Lung (tissue), 12 donors: ENCODE data around the gene CTLA4. TPM values are rescaled to one million over a fixed set of nuclear protein-coding genes. Genes with fewer than 3 reads are reported as not detected.

ENCODE experiments used
- ATAC-seq: fragments of 200-7000 bp; cut with Tn5 transposase; one replicate; pipeline ENCODE4 v1.9.1; 2020; ENCODE audit warnings: moderate number of reproducible peaks; ENCODE audit not compliant: insufficient read depth, low FRiP score
- DNase-seq, 3 donors: peaks; one replicate each; pipeline ENCODE4 v3.0.0-alpha.2; 2013 to 2017
- H3K27ac ChIP-seq, 2 donors: one replicate each; pipeline ENCODE4 v1.5.1; 2013; ENCODE audit warnings: mild to moderate bottlenecking in 2 of 2, moderate library complexity in 2 of 2, control low read depth in 1 of 2, inconsistent platforms in 1 of 2, low read depth in 1 of 2, low read length in 1 of 2
- H3K27me3 ChIP-seq, 3 donors: one replicate each; pipeline ENCODE4 v1.5.1; 2013; ENCODE audit warnings: low read length in 2 of 3; ENCODE audit not compliant: control insufficient read depth in 3 of 3, insufficient read depth in 3 of 3
- H3K36me3 ChIP-seq, 4 donors: one replicate each; pipeline ENCODE4 v1.5.1; 2013; ENCODE audit warnings: low read length in 4 of 4, mild to moderate bottlenecking in 1 of 4, moderate library complexity in 1 of 4; ENCODE audit not compliant: control insufficient read depth in 4 of 4, insufficient read depth in 4 of 4
- H3K4me1 ChIP-seq, 5 donors: one replicate each; pipeline ENCODE4 v1.5.1; 2013; ENCODE audit warnings: low read length in 5 of 5, mild to moderate bottlenecking in 2 of 5, moderate library complexity in 1 of 5; ENCODE audit not compliant: control insufficient read depth in 5 of 5, insufficient read depth in 5 of 5
- H3K4me3 ChIP-seq: one replicate; pipeline ENCODE4 v1.5.1; 2013; ENCODE audit warnings: mild to moderate bottlenecking, control low read depth, moderate library complexity
- H3K9ac ChIP-seq, 2 donors: one replicate each; pipeline ENCODE4 v1.5.1; 2013; ENCODE audit warnings: low read length in 2 of 2, control low read depth in 1 of 2; ENCODE audit not compliant: insufficient read depth in 1 of 2
- H3K9me3 ChIP-seq, 4 donors: one replicate each; pipeline ENCODE4 v1.5.1; 2013; ENCODE audit warnings: low read length in 3 of 4, mild to moderate bottlenecking in 1 of 4, moderate library complexity in 1 of 4; ENCODE audit not compliant: control insufficient read depth in 4 of 4, insufficient read depth in 3 of 4
- CTCF ChIP-seq: IDR thresholded peaks from 2 replicates; pipeline ENCODE4 v1.5.1; 2012; ENCODE audit warnings: mild to moderate bottlenecking; ENCODE audit errors: control extremely low read depth, extremely low read depth
- WGBS, 2 donors: extraction: QIAGEN DNeasy Blood & Tissue Kit; methylation state at CpG; one replicate each; pipeline ENCODE4 v1.1.7; 2013; 5-methylcytosine and 5-hydroxymethylcytosine counted together
- polyA plus RNA-seq, 2 donors: library from polyadenylated mRNA; stranded (reverse); fragments of 200-250 nt; gene quantifications; one replicate each; pipeline ENCODE4 v1.2.1, GENCODE V29; 2013
- total RNA-seq, 2 donors: library from RNA; depleted of rRNA in 1 of 2; stranded (reverse); fragments of >200 nt in 1 of 2; gene quantifications; one replicate each; pipeline ENCODE4 v1.2.1, GENCODE V29; 2014 to 2021
- donor health status: control.
- donor health status: control.
- donor health status: Bipolar disorder and iron deficiency.
- donor health status: healthy.
- donor health status: DM: yes; HTN: yes; CAD: no.

CTLA4 gene
- total and polyA plus RNA-seq, 4 donors, result 0.10 to 3.9 (median 1.4) TPM

- no peaks in the 10 kb centered on the region for H3K36me3 ChIP-seq
- H3K9ac ChIP-seq, result no peak overlapping the region
- ATAC-seq (no peak), DNase-seq (no peak)
- TF ChIP-seq CTCF, result no peak
- H3K4me1 ChIP-seq, result peaks cover 0 to 3% (median 0%) of the 10 kb centered on the region in 5 donors
- 78 to 86% methylated on average over 2 of the region's 2 CpGs for WGBS, 2 donors
- peaks cover 0 to 9% (median 4%) of the 10 kb centered on the region in 4 donors for H3K9me3 ChIP-seq
- H3K4me3 ChIP-seq, result no peak overlapping the region
- H3K27me3 ChIP-seq, result no peaks in the 10 kb centered on the region
- H3K27ac ChIP-seq, result no peak overlapping the region
Observed at GRCh38 chr2:203898657-203899056, 31.1 kb downstream of the CTLA4 start.

DNA sequence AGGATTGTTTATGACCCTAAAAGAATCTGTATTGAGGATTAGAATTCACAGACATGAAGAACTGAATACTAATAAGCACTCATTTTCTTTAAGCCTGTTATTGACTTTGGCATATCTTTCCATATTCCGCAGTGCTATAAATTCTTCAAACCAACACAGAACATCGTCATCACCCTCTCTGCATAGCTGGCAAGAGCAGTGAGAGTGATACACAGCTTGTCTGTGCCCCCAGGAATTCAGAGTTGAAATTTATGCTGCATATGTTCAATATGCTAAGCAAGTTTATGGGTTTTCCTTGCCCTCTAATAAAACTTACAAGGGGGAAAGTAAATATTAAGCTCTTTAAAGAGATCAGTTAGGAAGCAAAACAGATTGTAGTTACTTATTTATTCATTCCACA is 32.7 kb downstream of the CTLA4 start:
- Histone ChIP-seq H3K9me3 (peaks cover 0 to 9% (median 4%) of the 10 kb centered on the region in 4 donors), H3K4me1 (peaks cover 0 to 3% (median 0%) of the 10 kb centered on the region in 5 donors), H3K27ac (no peak overlapping the region), H3K27me3 (no peaks in the 10 kb centered on the region), H3K4me3 (no peak overlapping the region), H3K36me3 (no peaks in the 10 kb centered on the region), H3K9ac (no peak overlapping the region)
- 79 to 95% methylated on average over 2 of the region's 2 CpGs for WGBS, 2 donors
- ATAC-seq (no peak), DNase-seq (no peak)
- TF ChIP-seq CTCF, result no peak

DNA sequence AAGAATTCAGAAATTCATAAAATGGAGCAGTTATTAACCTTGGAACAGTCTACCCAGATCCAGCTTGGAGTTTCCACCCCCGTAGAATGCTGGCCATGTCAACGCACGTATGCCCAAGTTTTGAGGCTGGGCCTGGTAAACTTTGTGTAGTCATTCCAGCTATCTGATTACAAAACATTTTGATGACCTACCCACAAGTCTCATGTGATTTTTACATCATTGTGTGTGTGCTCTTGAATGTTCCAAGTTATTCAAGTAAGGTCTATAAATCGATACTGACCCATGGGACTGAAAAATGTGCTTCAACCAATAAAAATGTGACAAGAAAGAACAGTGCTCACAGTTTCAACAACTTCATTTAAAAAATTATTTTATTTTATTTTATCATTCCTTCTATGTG is 36.5 kb downstream of the CTLA4 start:
- ATAC-seq, result no peak
- Histone ChIP-seq H3K9me3 (peaks cover 0 to 9% (median 4%) of the 10 kb centered on the region in 4 donors), H3K4me3 (no peak overlapping the region), H3K27me3 (no peaks in the 10 kb centered on the region), H3K4me1 (peaks cover 0 to 8% (median 3%) of the 10 kb centered on the region in 5 donors), H3K9ac (no peak overlapping the region), H3K36me3 (no peaks in the 10 kb centered on the region), H3K27ac (no peak overlapping the region)
- 95% methylated on average over 4 of the region's 4 CpGs for WGBS, 2 donors
- no peak for TF ChIP-seq CTCF
- DNase-seq, result no peak

DNA sequence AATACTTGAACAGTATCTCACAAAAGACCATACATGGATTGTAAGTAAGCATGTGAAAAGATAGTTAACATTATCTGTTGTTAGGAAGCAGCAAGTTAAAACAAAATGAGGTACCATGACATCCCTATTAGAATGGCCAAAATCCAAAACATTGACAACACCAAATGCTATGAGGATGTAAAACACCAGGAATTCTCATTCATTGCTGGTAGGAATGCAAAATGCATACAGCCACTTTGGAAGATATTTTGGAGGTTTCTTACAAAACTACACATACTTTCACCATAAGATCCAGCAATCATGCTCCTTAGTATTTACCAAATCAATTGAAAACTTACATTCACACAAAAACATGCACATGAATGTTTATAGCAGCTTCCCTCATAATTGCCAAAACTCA is 38.1 kb downstream of the CTLA4 start:
- H3K4me3 ChIP-seq, result no peak overlapping the region
- TF ChIP-seq CTCF, result no peak
- peaks cover 0 to 13% (median 6%) of the 10 kb centered on the region in 5 donors for H3K4me1 ChIP-seq
- DNase-seq (peak in 2 of 3 donors; percentile 34 to 37), ATAC-seq (no peak)
- H3K9ac ChIP-seq, result no peak overlapping the region
- H3K9me3 ChIP-seq, result peaks cover 0 to 9% (median 4%) of the 10 kb centered on the region in 4 donors
- H3K27ac ChIP-seq, result no peak overlapping the region
- H3K36me3 ChIP-seq, result no peaks in the 10 kb centered on the region
- no peaks in the 10 kb centered on the region for H3K27me3 ChIP-seq
